ENCODE data around the gene GNAL.

GRCh38 chr18:11664286-11664685, 24.8 kb upstream of the GNAL start:
- TF ChIP-seq, protein P1, sequence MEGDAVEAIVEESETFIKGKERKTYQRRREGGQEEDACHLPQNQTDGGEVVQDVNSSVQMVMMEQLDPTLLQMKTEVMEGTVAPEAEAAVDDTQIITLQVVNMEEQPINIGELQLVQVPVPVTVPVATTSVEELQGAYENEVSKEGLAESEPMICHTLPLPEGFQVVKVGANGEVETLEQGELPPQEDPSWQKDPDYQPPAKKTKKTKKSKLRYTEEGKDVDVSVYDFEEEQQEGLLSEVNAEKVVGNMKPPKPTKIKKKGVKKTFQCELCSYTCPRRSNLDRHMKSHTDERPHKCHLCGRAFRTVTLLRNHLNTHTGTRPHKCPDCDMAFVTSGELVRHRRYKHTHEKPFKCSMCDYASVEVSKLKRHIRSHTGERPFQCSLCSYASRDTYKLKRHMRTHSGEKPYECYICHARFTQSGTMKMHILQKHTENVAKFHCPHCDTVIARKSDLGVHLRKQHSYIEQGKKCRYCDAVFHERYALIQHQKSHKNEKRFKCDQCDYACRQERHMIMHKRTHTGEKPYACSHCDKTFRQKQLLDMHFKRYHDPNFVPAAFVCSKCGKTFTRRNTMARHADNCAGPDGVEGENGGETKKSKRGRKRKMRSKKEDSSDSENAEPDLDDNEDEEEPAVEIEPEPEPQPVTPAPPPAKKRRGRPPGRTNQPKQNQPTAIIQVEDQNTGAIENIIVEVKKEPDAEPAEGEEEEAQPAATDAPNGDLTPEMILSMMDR (conservative IDR thresholded peaks at IDR 0.05; ENCODE audit: low read depth, low read length) = no peak
- no peak for TF ChIP-seq EZH2 (IDR thresholded peaks at IDR 0.05; ENCODE audit: low read length, unreplicated experiment)
